ENCODE data around the gene POFUT2. TPM values are rescaled to one million over a fixed set of nuclear protein-coding genes. Genes with fewer than 3 reads are reported as not detected.
A peak's percentile ranks its signal among the peaks of the same experiment; 100 is the strongest.

Gene POFUT2
- polyA plus RNA-seq, 2 of the 4 experiments (the other 2 are of a cell fraction) = 10.7 to 16.6 TPM

DNA sequence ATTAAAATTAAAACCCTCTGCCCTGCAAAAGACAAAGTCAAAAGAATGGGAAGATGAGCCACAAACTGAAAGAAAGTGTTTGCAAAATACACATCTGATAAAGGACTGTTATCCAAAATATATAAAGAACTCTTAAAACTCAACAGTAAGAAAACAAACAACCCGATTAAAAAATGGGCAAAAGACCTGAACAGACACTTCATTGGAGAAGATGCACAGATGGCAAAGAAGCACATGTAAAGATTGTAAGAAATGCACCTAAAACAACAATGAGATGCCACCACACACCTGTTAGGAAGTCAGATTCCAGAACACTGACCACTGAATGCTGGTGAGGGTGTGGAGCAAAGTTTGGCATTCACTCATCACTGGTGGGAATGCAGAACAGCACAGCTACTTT, 24.6 kb upstream of the POFUT2 start:
- ATAC-seq = no peak
- TF ChIP-seq MYC (IDR thresholded peaks at IDR 0.05; ENCODE audit: borderline replicate concordance, low read length) = no peak
- TF ChIP-seq, protein P1, sequence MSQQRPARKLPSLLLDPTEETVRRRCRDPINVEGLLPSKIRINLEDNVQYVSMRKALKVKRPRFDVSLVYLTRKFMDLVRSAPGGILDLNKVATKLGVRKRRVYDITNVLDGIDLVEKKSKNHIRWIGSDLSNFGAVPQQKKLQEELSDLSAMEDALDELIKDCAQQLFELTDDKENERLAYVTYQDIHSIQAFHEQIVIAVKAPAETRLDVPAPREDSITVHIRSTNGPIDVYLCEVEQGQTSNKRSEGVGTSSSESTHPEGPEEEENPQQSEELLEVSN (IDR thresholded peaks at IDR 0.05; ENCODE audit: borderline replicate concordance, low read depth) = no peak
- no peaks in the 10 kb centered on the region; the same call in 2 of the 3 replicates for H3K9me3 ChIP-seq
- H3K4me2 ChIP-seq = no peak overlapping the region
- WGBS (ENCODE audit: missing lambda C conversion rate) = 90% methylated on average over 1 of the region's 1 CpG
- no peak overlapping the region for H3K4me3 ChIP-seq
- ChIA-PET CTCF (interaction anchor here (1.0 kb wide), 1 partner anchor 11 kb away, joined by 3 read pairs; no protein-coding TSS in a partner anchor), POLR2A (no interaction called here)
- no peak overlapping the region for H3K27ac ChIP-seq
- peaks cover 24% of the 10 kb centered on the region for H3K4me1 ChIP-seq
- DNase-seq (ENCODE audit: low read depth in 1 of 2, low spot score in 1 of 2) = no peak
- FAIRE-seq = no peak

DNA sequence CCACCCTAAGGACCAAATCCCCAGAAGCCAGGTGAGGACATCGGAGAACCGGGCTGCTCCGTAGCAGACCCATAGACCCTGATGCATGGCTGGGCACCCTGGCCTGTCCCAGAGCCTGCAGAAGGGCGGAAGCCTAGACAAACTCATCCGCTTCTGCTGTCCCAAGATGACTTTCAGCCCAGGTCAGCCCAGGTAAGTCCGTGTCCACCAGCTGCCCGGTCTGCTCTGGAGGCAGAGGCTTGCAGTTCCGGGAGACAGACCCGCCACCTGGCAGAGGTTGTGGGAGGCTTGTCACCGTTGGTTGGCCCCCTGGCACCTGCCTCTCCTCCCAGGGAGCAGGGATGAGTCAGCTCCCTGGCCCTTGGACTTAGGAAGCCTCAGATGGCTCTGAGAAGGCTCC, 22.8 kb upstream of the POFUT2 start:
- H3K4me1 ChIP-seq = peaks cover 19% of the 10 kb centered on the region
- no peaks in the 10 kb centered on the region; the same call in 2 of the 3 replicates for H3K9me3 ChIP-seq
- H3K4me3 ChIP-seq = no peak overlapping the region
- ATAC-seq (no peak), FAIRE-seq (no peak), DNase-seq (ENCODE audit: low read depth in 1 of 2, low spot score in 1 of 2) (no peak)
- ChIA-PET POLR2A (no interaction called here), CTCF (interaction anchor here (0.6 to 2.2 kb wide), 4 partner anchors 10 to 170 kb away, joined by 3 to 15 read pairs (median 4); no protein-coding TSS in a partner anchor)
- H3K4me2 ChIP-seq = no peak overlapping the region
- TF ChIP-seq CEBPB (IDR thresholded peaks at IDR 0.05) = no peak
- TF ChIP-seq ZNF302 (CRISPR knock-in tag; IDR thresholded peaks at IDR 0.05) = no peak
- no peak for TF ChIP-seq NR3C1 (IDR thresholded peaks at IDR 0.05)
- no peak for TF ChIP-seq CHD2 (IDR thresholded peaks at IDR 0.05; ENCODE audit: low read length, partially characterized antibody)
- TF ChIP-seq RFX5 (IDR thresholded peaks at IDR 0.05) = no peak
- TF ChIP-seq BHLHE40 (IDR thresholded peaks at IDR 0.05; ENCODE audit: low read depth, low read length) = no peak
- TF ChIP-seq FOSB (CRISPR knock-in tag; IDR thresholded peaks at IDR 0.05) = no peak
- TF ChIP-seq MAZ (IDR thresholded peaks at IDR 0.05; ENCODE audit: borderline replicate concordance, low read depth, low read length) = no peak
- TF ChIP-seq, protein P2, sequence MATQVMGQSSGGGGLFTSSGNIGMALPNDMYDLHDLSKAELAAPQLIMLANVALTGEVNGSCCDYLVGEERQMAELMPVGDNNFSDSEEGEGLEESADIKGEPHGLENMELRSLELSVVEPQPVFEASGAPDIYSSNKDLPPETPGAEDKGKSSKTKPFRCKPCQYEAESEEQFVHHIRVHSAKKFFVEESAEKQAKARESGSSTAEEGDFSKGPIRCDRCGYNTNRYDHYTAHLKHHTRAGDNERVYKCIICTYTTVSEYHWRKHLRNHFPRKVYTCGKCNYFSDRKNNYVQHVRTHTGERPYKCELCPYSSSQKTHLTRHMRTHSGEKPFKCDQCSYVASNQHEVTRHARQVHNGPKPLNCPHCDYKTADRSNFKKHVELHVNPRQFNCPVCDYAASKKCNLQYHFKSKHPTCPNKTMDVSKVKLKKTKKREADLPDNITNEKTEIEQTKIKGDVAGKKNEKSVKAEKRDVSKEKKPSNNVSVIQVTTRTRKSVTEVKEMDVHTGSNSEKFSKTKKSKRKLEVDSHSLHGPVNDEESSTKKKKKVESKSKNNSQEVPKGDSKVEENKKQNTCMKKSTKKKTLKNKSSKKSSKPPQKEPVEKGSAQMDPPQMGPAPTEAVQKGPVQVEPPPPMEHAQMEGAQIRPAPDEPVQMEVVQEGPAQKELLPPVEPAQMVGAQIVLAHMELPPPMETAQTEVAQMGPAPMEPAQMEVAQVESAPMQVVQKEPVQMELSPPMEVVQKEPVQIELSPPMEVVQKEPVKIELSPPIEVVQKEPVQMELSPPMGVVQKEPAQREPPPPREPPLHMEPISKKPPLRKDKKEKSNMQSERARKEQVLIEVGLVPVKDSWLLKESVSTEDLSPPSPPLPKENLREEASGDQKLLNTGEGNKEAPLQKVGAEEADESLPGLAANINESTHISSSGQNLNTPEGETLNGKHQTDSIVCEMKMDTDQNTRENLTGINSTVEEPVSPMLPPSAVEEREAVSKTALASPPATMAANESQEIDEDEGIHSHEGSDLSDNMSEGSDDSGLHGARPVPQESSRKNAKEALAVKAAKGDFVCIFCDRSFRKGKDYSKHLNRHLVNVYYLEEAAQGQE (IDR thresholded peaks at IDR 0.05) = no peak
- TF ChIP-seq NPAS2 (CRISPR knock-in tag; IDR thresholded peaks at IDR 0.05; ENCODE audit: borderline replicate concordance) = no peak
- no peak for TF ChIP-seq HOXB13 (CRISPR knock-in tag; IDR thresholded peaks at IDR 0.05; ENCODE audit: low read depth)
- no peak for TF ChIP-seq SREBF2 (IDR thresholded peaks at IDR 0.05)
- TF ChIP-seq GATA3 (IDR thresholded peaks at IDR 0.05; ENCODE audit: borderline replicate concordance) = no peak
- TF ChIP-seq, protein P3, sequence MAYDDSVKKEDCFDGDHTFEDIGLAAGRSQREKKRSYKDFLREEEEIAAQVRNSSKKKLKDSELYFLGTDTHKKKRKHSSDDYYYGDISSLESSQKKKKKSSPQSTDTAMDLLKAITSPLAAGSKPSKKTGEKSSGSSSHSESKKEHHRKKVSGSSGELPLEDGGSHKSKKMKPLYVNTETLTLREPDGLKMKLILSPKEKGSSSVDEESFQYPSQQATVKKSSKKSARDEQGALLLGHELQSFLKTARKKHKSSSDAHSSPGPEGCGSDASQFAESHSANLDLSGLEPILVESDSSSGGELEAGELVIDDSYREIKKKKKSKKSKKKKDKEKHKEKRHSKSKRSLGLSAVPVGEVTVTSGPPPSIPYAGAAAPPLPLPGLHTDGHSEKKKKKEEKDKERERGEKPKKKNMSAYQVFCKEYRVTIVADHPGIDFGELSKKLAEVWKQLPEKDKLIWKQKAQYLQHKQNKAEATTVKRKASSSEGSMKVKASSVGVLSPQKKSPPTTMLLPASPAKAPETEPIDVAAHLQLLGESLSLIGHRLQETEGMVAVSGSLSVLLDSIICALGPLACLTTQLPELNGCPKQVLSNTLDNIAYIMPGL (CRISPR knock-in tag; IDR thresholded peaks at IDR 0.05; ENCODE audit: borderline replicate concordance) = no peak
- no peak for TF ChIP-seq CBX2 (IDR thresholded peaks at IDR 0.05; ENCODE audit: borderline replicate concordance, low read depth)
- TF ChIP-seq ESRRA (IDR thresholded peaks at IDR 0.05; ENCODE audit: borderline replicate concordance, low read length) = no peak
- TF ChIP-seq CBX8 (IDR thresholded peaks at IDR 0.05) = no peak
- no peak for TF ChIP-seq MAFK (IDR thresholded peaks at IDR 0.05; ENCODE audit: partially characterized antibody)
- TF ChIP-seq RCOR1 (IDR thresholded peaks at IDR 0.05; ENCODE audit: low read depth, low read length) = no peak
- H3K27ac ChIP-seq = peak overlapping the region in 1 of 2 experiments; percentile 23; a peak in 1 of 6 replicates
- 90% methylated on average over 3 of the region's 10 CpGs for WGBS (ENCODE audit: missing lambda C conversion rate)
